ENCODE data around the gene WDR45B. TPM values are rescaled to one million over a fixed set of nuclear protein-coding genes. Genes with fewer than 3 reads are reported as not detected.

The WDR45B gene
- total RNA-seq, 4 donors from 2014 or later = 57.3 to 81.4 (median 74.4) TPM

GRCh38 chr17:82631544-82631943 lies 16.7 kb downstream of the WDR45B start:
- Histone ChIP-seq H3K27ac (replicated peaks in 1 of 4) (no peak overlapping the region), H3K9me3 (no peaks in the 10 kb centered on the region), H3K36me3 (peaks cover 6 to 67% (median 54%) of the 10 kb centered on the region in 4 donors), H3K4me1 (peaks cover 0 to 9% (median 3%) of the 10 kb centered on the region in 4 donors), H3K4me3 (no peak overlapping the region), H3K27me3 (no peaks in the 10 kb centered on the region)
- TF ChIP-seq CTCF (IDR thresholded peaks at IDR 0.05) (no peak), POLR2AphosphoS5 (IDR thresholded peaks at IDR 0.05) (no peak), POLR2A (IDR thresholded peaks at IDR 0.05; ENCODE audit: low read depth) (no peak), EP300 (IDR thresholded peaks at IDR 0.05) (no peak)
- 68% methylated on average over 6 of the region's 6 CpGs for WGBS
- intact Hi-C loops (cut with DNase I) = no loop called here
- DNase-seq (ENCODE audit: extremely low spot score) = no peak

- DNase-seq (ENCODE audit: extremely low spot score) = no peak
- H3K27ac ChIP-seq (replicated peaks in 1 of 4) = no peak overlapping the region
- H3K4me3 ChIP-seq = no peak overlapping the region
- 92% methylated on average over 12 of the region's 12 CpGs for WGBS
- H3K9me3 ChIP-seq = no peaks in the 10 kb centered on the region
- TF ChIP-seq POLR2A (IDR thresholded peaks at IDR 0.05; ENCODE audit: low read depth) (no peak), CTCF (IDR thresholded peaks at IDR 0.05) (no peak), POLR2AphosphoS5 (IDR thresholded peaks at IDR 0.05) (no peak), EP300 (IDR thresholded peaks at IDR 0.05) (no peak)
- intact Hi-C loops (cut with DNase I) = no loop called here
- peaks cover 0 to 9% (median 0%) of the 10 kb centered on the region in 4 donors for H3K4me1 ChIP-seq
- no peaks in the 10 kb centered on the region for H3K27me3 ChIP-seq
- H3K36me3 ChIP-seq = peaks cover 8 to 80% (median 68%) of the 10 kb centered on the region in 4 donors
Measured at GRCh38 chr17:82630212-82630611, 18.0 kb downstream of the WDR45B start.

- Histone ChIP-seq H3K27me3 (no peaks in the 10 kb centered on the region), H3K4me3 (no peak overlapping the region), H3K27ac (replicated peaks in 1 of 4) (no peak overlapping the region), H3K4me1 (peaks cover 0 to 6% (median 0%) of the 10 kb centered on the region in 4 donors), H3K9me3 (no peaks in the 10 kb centered on the region), H3K36me3 (peaks cover 13 to 85% (median 72%) of the 10 kb centered on the region in 4 donors)
- 86% methylated on average over 8 of the region's 8 CpGs for WGBS
- no peak for DNase-seq (ENCODE audit: extremely low spot score)
- intact Hi-C loops (cut with DNase I) = no loop called here
- TF ChIP-seq POLR2AphosphoS5 (IDR thresholded peaks at IDR 0.05) (no peak), EP300 (IDR thresholded peaks at IDR 0.05) (no peak), POLR2A (IDR thresholded peaks at IDR 0.05; ENCODE audit: low read depth) (no peak), CTCF (IDR thresholded peaks at IDR 0.05) (no peak)
Measured at GRCh38 chr17:82629748-82630147, 18.5 kb downstream of the WDR45B start.

- H3K4me3 ChIP-seq = no peak overlapping the region
- DNase-seq (ENCODE audit: extremely low spot score) = no peak
- TF ChIP-seq EP300 (IDR thresholded peaks at IDR 0.05) = no peak
- TF ChIP-seq CTCF (IDR thresholded peaks at IDR 0.05) = no peak
- no peak for TF ChIP-seq POLR2A (IDR thresholded peaks at IDR 0.05; ENCODE audit: low read depth)
- no peak for TF ChIP-seq POLR2AphosphoS5 (IDR thresholded peaks at IDR 0.05)
- H3K36me3 ChIP-seq = peaks cover 20 to 85% (median 80%) of the 10 kb centered on the region in 4 donors
- H3K9me3 ChIP-seq = no peaks in the 10 kb centered on the region
- no peaks in the 10 kb centered on the region for H3K27me3 ChIP-seq
- H3K27ac ChIP-seq (replicated peaks in 1 of 4) = no peak overlapping the region
- 91% methylated on average over 21 of the region's 21 CpGs for WGBS
- no peaks in the 10 kb centered on the region for H3K4me1 ChIP-seq
- intact Hi-C loops (cut with DNase I) = no loop called here
Measured at GRCh38 chr17:82627405-82627804, 20.8 kb downstream of the WDR45B start.

- H3K27me3 ChIP-seq = no peaks in the 10 kb centered on the region
- H3K4me1 ChIP-seq = no peaks in the 10 kb centered on the region
- peaks cover 48 to 100% (median 96%) of the 10 kb centered on the region in 4 donors for H3K36me3 ChIP-seq
- H3K9me3 ChIP-seq = no peaks in the 10 kb centered on the region
- 83% methylated on average over 15 of the region's 15 CpGs for WGBS
- TF ChIP-seq CTCF (IDR thresholded peaks at IDR 0.05) (no peak), POLR2A (IDR thresholded peaks at IDR 0.05; ENCODE audit: low read depth) (no peak), EP300 (IDR thresholded peaks at IDR 0.05) (no peak), POLR2AphosphoS5 (IDR thresholded peaks at IDR 0.05) (no peak)
- intact Hi-C loops (cut with DNase I) = no loop called here
- H3K27ac ChIP-seq (replicated peaks in 1 of 4) = no peak overlapping the region
- no peak for DNase-seq (ENCODE audit: extremely low spot score)
- no peak overlapping the region for H3K4me3 ChIP-seq
Measured at GRCh38 chr17:82623707-82624106, 24.5 kb downstream of the WDR45B start.

All from esophagus muscularis mucosa (tissue), 4 donors.